Measurements from ENCODE around the gene ABCF3.

ABCF3 gene

GRCh38 chr3:184241447-184242296 is 55.7 kb downstream of the ABCF3 start:
- TF ChIP-seq, protein P1, sequence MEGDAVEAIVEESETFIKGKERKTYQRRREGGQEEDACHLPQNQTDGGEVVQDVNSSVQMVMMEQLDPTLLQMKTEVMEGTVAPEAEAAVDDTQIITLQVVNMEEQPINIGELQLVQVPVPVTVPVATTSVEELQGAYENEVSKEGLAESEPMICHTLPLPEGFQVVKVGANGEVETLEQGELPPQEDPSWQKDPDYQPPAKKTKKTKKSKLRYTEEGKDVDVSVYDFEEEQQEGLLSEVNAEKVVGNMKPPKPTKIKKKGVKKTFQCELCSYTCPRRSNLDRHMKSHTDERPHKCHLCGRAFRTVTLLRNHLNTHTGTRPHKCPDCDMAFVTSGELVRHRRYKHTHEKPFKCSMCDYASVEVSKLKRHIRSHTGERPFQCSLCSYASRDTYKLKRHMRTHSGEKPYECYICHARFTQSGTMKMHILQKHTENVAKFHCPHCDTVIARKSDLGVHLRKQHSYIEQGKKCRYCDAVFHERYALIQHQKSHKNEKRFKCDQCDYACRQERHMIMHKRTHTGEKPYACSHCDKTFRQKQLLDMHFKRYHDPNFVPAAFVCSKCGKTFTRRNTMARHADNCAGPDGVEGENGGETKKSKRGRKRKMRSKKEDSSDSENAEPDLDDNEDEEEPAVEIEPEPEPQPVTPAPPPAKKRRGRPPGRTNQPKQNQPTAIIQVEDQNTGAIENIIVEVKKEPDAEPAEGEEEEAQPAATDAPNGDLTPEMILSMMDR (IDR thresholded peaks at IDR 0.05; ENCODE audit: borderline replicate concordance, insufficient read depth, low read depth, low read length), result peak; percentile 48; the same call in 1 of the 2 replicates
- no peak overlapping the region for H3K4me3 ChIP-seq (ENCODE audit: low read depth, low read length)

DNA sequence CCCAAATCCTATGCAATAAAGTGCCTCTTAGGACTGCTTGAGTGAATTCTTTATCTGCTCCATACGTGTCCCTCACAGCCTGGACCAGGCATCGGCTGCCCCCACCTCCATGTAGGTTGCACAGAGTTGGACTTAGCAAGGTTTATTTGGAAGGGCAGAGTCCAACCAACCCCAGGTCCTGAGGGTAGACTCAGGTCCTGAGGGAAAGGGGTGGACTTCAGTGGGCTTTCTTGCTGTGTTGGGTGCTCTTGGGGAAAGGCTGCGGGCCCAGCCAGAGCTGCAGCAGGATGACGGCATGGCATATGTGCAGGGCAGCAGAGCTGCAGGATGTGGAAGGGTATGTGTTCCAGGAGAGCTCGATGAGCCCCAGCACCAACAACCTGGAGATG is 56.3 kb downstream of the ABCF3 start:
- TF ChIP-seq, protein P1 (IDR thresholded peaks at IDR 0.05; ENCODE audit: borderline replicate concordance, insufficient read depth, low read depth, low read length), result no peak
- no peak overlapping the region for H3K4me3 ChIP-seq (ENCODE audit: low read depth, low read length)
